ENCODE data around the gene SEMA5A. TPM values are rescaled to one million over a fixed set of nuclear protein-coding genes. Genes with fewer than 3 reads are reported as not detected.

Gene SEMA5A
- total RNA-seq, 1 donor, result 42.3 TPM

GRCh38 chr5:9490494-9491097, 55.3 kb downstream of the SEMA5A start:
- Histone ChIP-seq H2AFZ (ENCODE audit: low read length) (no peak overlapping the region), H3K9me3 (ENCODE audit: low read depth, low read length) (no peaks in the 10 kb centered on the region), H3K4me3 (ENCODE audit: insufficient read depth, low read length) (no peak overlapping the region), H3K27ac (ENCODE audit: low read depth, low read length) (no peak overlapping the region), H3K27me3 (ENCODE audit: insufficient read depth, low read length) (no peaks in the 10 kb centered on the region), H3K4me1 (ENCODE audit: insufficient read depth, low read length) (no peaks in the 10 kb centered on the region), H3K4me2 (ENCODE audit: insufficient read depth, low read length) (no peak overlapping the region), H3K36me3 (ENCODE audit: insufficient read depth, low read length) (no peaks in the 10 kb centered on the region), H4K20me1 (ENCODE audit: insufficient read depth, low read length) (no peaks in the 10 kb centered on the region), H3K79me2 (ENCODE audit: insufficient read depth, low read length) (peaks cover 11% of the 10 kb centered on the region)
- no peak for DNase-seq (ENCODE audit: insufficient read length, low spot score, missing footprints)
- TF ChIP-seq, protein P1, sequence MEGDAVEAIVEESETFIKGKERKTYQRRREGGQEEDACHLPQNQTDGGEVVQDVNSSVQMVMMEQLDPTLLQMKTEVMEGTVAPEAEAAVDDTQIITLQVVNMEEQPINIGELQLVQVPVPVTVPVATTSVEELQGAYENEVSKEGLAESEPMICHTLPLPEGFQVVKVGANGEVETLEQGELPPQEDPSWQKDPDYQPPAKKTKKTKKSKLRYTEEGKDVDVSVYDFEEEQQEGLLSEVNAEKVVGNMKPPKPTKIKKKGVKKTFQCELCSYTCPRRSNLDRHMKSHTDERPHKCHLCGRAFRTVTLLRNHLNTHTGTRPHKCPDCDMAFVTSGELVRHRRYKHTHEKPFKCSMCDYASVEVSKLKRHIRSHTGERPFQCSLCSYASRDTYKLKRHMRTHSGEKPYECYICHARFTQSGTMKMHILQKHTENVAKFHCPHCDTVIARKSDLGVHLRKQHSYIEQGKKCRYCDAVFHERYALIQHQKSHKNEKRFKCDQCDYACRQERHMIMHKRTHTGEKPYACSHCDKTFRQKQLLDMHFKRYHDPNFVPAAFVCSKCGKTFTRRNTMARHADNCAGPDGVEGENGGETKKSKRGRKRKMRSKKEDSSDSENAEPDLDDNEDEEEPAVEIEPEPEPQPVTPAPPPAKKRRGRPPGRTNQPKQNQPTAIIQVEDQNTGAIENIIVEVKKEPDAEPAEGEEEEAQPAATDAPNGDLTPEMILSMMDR (IDR thresholded peaks at IDR 0.05; ENCODE audit: extremely low read depth, low read depth, low read length), result no peak

DNA sequence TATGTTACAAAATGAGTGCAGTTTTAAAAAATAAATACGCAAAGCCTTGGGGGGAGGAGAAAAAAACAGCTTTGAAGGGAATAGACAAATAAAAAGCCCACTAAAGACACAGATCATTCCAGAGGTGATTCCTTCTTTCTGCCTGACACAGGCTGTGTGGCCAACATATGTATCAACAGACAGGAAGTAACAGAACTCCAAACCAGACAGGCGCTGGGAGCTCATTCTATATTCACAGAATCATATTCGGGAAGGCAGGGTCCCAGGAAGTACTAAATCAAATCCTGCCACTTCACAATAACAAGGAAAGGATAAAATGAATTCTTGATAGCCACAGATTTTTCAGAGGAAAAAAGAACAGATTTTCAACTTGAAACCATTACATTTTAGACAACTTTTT, 62.1 kb downstream of the SEMA5A start:
- Histone ChIP-seq H3K79me2 (ENCODE audit: insufficient read depth, low read length) (peaks cover 36% of the 10 kb centered on the region), H3K4me3 (ENCODE audit: insufficient read depth, low read length) (no peak overlapping the region), H2AFZ (ENCODE audit: low read length) (peak overlapping the region; percentile 11), H3K9me3 (ENCODE audit: low read depth, low read length) (no peaks in the 10 kb centered on the region), H3K27ac (ENCODE audit: low read depth, low read length) (no peak overlapping the region), H3K27me3 (ENCODE audit: insufficient read depth, low read length) (no peaks in the 10 kb centered on the region), H3K4me1 (ENCODE audit: insufficient read depth, low read length) (peaks cover 20% of the 10 kb centered on the region), H4K20me1 (ENCODE audit: insufficient read depth, low read length) (peaks cover 2% of the 10 kb centered on the region), H3K36me3 (ENCODE audit: insufficient read depth, low read length) (no peaks in the 10 kb centered on the region), H3K4me2 (ENCODE audit: insufficient read depth, low read length) (peak overlapping the region; percentile 16)
- peak; percentile 30 for DNase-seq (ENCODE audit: insufficient read length, low spot score, missing footprints)
- TF ChIP-seq, protein P1 (IDR thresholded peaks at IDR 0.05; ENCODE audit: extremely low read depth, low read depth, low read length), result no peak

GRCh38 chr5:9483243-9483642, 62.6 kb downstream of the SEMA5A start:
- no peak for DNase-seq (ENCODE audit: insufficient read length, low spot score, missing footprints)
- H3K27ac ChIP-seq (ENCODE audit: low read depth, low read length), result no peak overlapping the region

DNA sequence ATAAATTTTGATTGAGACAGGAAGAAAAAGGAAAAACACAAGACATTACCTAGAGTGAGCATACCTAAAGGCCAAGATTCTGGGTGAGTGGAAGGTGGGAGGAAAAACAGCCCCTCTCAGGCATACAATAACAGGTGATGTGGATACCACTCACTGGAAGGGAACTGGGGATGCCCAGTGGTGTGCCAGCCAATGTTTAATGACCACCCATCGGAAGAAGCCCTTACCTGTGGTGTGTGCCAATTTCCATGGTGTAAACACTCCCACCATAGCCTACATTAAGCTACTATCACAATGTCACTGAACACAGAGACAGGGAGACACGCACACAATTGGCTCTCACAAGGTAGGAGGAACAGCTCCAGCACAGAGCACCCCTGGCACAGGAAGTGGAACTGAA, 63.5 kb downstream of the SEMA5A start:
- H3K36me3 ChIP-seq (ENCODE audit: insufficient read depth, low read length), result no peaks in the 10 kb centered on the region
- H3K4me1 ChIP-seq (ENCODE audit: insufficient read depth, low read length), result peaks cover 20% of the 10 kb centered on the region
- peaks cover 2% of the 10 kb centered on the region for H4K20me1 ChIP-seq (ENCODE audit: insufficient read depth, low read length)
- H2AFZ ChIP-seq (ENCODE audit: low read length), result no peak overlapping the region
- TF ChIP-seq, protein P1 (IDR thresholded peaks at IDR 0.05; ENCODE audit: extremely low read depth, low read depth, low read length), result no peak
- DNase-seq (ENCODE audit: insufficient read length, low spot score, missing footprints), result no peak
- H3K79me2 ChIP-seq (ENCODE audit: insufficient read depth, low read length), result peaks cover 39% of the 10 kb centered on the region
- no peak overlapping the region for H3K27ac ChIP-seq (ENCODE audit: low read depth, low read length)
- H3K27me3 ChIP-seq (ENCODE audit: insufficient read depth, low read length), result no peaks in the 10 kb centered on the region
- no peak overlapping the region for H3K4me3 ChIP-seq (ENCODE audit: insufficient read depth, low read length)
- H3K9me3 ChIP-seq (ENCODE audit: low read depth, low read length), result peaks cover 8% of the 10 kb centered on the region
- no peak overlapping the region for H3K4me2 ChIP-seq (ENCODE audit: insufficient read depth, low read length)

More at GRCh38 chr5:9483243-9483642, 62.6 kb downstream of the SEMA5A start:
- Histone ChIP-seq H4K20me1 (ENCODE audit: insufficient read depth, low read length) (peaks cover 2% of the 10 kb centered on the region), H3K27me3 (ENCODE audit: insufficient read depth, low read length) (no peaks in the 10 kb centered on the region), H3K9me3 (ENCODE audit: low read depth, low read length) (peaks cover 2% of the 10 kb centered on the region), H3K79me2 (ENCODE audit: insufficient read depth, low read length) (peaks cover 34% of the 10 kb centered on the region), H3K4me3 (ENCODE audit: insufficient read depth, low read length) (no peak overlapping the region), H3K4me1 (ENCODE audit: insufficient read depth, low read length) (peaks cover 20% of the 10 kb centered on the region), H3K36me3 (ENCODE audit: insufficient read depth, low read length) (no peaks in the 10 kb centered on the region), H3K4me2 (ENCODE audit: insufficient read depth, low read length) (peak overlapping the region; percentile 16), H2AFZ (ENCODE audit: low read length) (peak overlapping the region; percentile 17)
- TF ChIP-seq, protein P1 (IDR thresholded peaks at IDR 0.05; ENCODE audit: extremely low read depth, low read depth, low read length), result no peak

Measured in osteoblast (primary cell).